Astrocyte (in vitro differentiated cells and primary cell): Measurements from ENCODE around the gene LANCL2. TPM values are rescaled to one million over a fixed set of nuclear protein-coding genes. Genes with fewer than 3 reads are reported as not detected.
"Not testable (repeated sequence)": the region's sequence is repeated elsewhere in the genome, so short reads cannot be mapped to it uniquely, and the experiment has no call there.

ENCODE experiments used
- DNase-seq: peaks from one replicate; pipeline ENCODE4 v3.0.0-alpha.2; 2010; ENCODE audit warnings: low read depth
- FAIRE-seq: peaks from 2 replicates; lab custom pipeline; 2011; peaks lifted over from hg19 to GRCh38; lab: Jason Lieb, UNC
- H2AFZ ChIP-seq: 2 replicates; pipeline ENCODE4 v1.6.0; 2012; ENCODE audit warnings: low read depth, low read length, inconsistent platforms
- H3K27ac ChIP-seq: 2 replicates; pipeline ENCODE4 v1.5.1; 2011; ENCODE audit warnings: low read depth, low read length, inconsistent platforms
- H3K27me3 ChIP-seq: 2 replicates; pipeline ENCODE4 v1.6.0; 2011; ENCODE audit warnings: low read length, inconsistent platforms; ENCODE audit not compliant: insufficient read depth
- H3K36me3 ChIP-seq: 2 replicates; pipeline ENCODE4 v1.5.1; 2011; ENCODE audit warnings: low read length, inconsistent platforms; ENCODE audit not compliant: insufficient read depth
- H3K4me1 ChIP-seq: 2 replicates; pipeline ENCODE4 v1.5.1; 2011; ENCODE audit warnings: low read length, inconsistent platforms; ENCODE audit not compliant: insufficient read depth
- H3K4me2 ChIP-seq: 2 replicates; pipeline ENCODE4 v1.6.0; 2012; ENCODE audit warnings: low read length, inconsistent platforms
- H3K4me3 ChIP-seq: 2 replicates; pipeline ENCODE4 v1.5.1; 2011; ENCODE audit warnings: low read depth, mild to moderate bottlenecking, low read length, inconsistent platforms; ENCODE audit not compliant: insufficient read depth
- H3K79me2 ChIP-seq: 2 replicates; pipeline ENCODE4 v1.6.0; 2012; ENCODE audit warnings: mild to moderate bottlenecking, low read length, inconsistent platforms; ENCODE audit not compliant: insufficient read depth
- H3K9ac ChIP-seq: 2 replicates; pipeline ENCODE4 v1.6.0; 2012; ENCODE audit warnings: mild to moderate bottlenecking, low read length, inconsistent platforms
- H3K9me3 ChIP-seq: 2 replicates; pipeline ENCODE4 v1.5.1; 2012; ENCODE audit warnings: low read depth, mild to moderate bottlenecking, low read length, inconsistent platforms; ENCODE audit not compliant: insufficient read depth
- H4K20me1 ChIP-seq: 2 replicates; pipeline ENCODE4 v1.6.0; 2012; ENCODE audit warnings: low read length, inconsistent platforms; ENCODE audit not compliant: insufficient read depth
- H3K27ac Mint-ChIP-seq: one replicate; pipeline ENCODE4 v1.8.0; 2021; ENCODE audit warnings: mild to moderate bottlenecking, mixed read lengths; ENCODE audit not compliant: unreplicated experiment
- H3K27me3 Mint-ChIP-seq: one replicate; pipeline ENCODE4 v1.8.0; 2021; ENCODE audit warnings: low read depth, mixed read lengths; ENCODE audit not compliant: unreplicated experiment
- H3K36me3 Mint-ChIP-seq: one replicate; pipeline ENCODE4 v1.8.0; 2021; ENCODE audit warnings: low read depth, mixed read lengths; ENCODE audit not compliant: unreplicated experiment
- H3K4me1 Mint-ChIP-seq: one replicate; pipeline ENCODE4 v1.8.0; 2021; ENCODE audit warnings: low read depth, mixed read lengths; ENCODE audit not compliant: unreplicated experiment
- H3K4me3 Mint-ChIP-seq: one replicate; pipeline ENCODE4 v1.8.0; 2021; ENCODE audit warnings: mild to moderate bottlenecking, moderate library complexity, mixed read lengths; ENCODE audit not compliant: unreplicated experiment
- H3K9me3 Mint-ChIP-seq: one replicate; pipeline ENCODE4 v1.8.0; 2021; ENCODE audit warnings: mild to moderate bottlenecking, mixed read lengths; ENCODE audit not compliant: unreplicated experiment
- EZH2 ChIP-seq: IDR thresholded peaks from 2 replicates; pipeline ENCODE4 v1.6.1; 2012; ENCODE audit warnings: mild to moderate bottlenecking, low read length, inconsistent platforms; ENCODE audit not compliant: insufficient read depth
- total RNA-seq: library from RNA; stranded (reverse); gene quantifications from 2 replicates; pipeline ENCODE4 v1.2.1, GENCODE V29; 2021
- TF ChIP-seq, protein P1 (sequence below): IDR thresholded peaks from 2 replicates; pipeline ENCODE4 v1.5.1; 2011; ENCODE audit warnings: low read depth, mild to moderate bottlenecking, inconsistent platforms, low read length, moderate library complexity; ENCODE audit not compliant: insufficient read depth

Gene LANCL2
- total RNA-seq, 1 donor from 2014 or later = 35.9 TPM

GRCh38 chr7:55415173-55415778 lies 50.1 kb downstream of the LANCL2 start:
- Histone ChIP-seq H3K79me2 (no peaks in the 10 kb centered on the region), H3K36me3 (no peaks in the 10 kb centered on the region), H3K9me3 (no peaks in the 10 kb centered on the region), H3K27me3 (no peaks in the 10 kb centered on the region), H3K4me3 (no peak overlapping the region), H3K9ac (no peak overlapping the region), H3K4me2 (no peak overlapping the region), H3K4me1 (no peaks in the 10 kb centered on the region), H2AFZ (no peak overlapping the region), H4K20me1 (no peaks in the 10 kb centered on the region), H3K27ac (no peak overlapping the region)
- Mint-ChIP-seq H3K27me3 (no peaks in the 10 kb centered on the region), H3K9me3 (no peaks in the 10 kb centered on the region), H3K36me3 (peaks cover 2% of the 10 kb centered on the region), H3K4me1 (peaks cover 3% of the 10 kb centered on the region), H3K27ac (no peak overlapping the region), H3K4me3 (no peak overlapping the region)
- FAIRE-seq = peak; percentile 70
- TF ChIP-seq, protein P1, sequence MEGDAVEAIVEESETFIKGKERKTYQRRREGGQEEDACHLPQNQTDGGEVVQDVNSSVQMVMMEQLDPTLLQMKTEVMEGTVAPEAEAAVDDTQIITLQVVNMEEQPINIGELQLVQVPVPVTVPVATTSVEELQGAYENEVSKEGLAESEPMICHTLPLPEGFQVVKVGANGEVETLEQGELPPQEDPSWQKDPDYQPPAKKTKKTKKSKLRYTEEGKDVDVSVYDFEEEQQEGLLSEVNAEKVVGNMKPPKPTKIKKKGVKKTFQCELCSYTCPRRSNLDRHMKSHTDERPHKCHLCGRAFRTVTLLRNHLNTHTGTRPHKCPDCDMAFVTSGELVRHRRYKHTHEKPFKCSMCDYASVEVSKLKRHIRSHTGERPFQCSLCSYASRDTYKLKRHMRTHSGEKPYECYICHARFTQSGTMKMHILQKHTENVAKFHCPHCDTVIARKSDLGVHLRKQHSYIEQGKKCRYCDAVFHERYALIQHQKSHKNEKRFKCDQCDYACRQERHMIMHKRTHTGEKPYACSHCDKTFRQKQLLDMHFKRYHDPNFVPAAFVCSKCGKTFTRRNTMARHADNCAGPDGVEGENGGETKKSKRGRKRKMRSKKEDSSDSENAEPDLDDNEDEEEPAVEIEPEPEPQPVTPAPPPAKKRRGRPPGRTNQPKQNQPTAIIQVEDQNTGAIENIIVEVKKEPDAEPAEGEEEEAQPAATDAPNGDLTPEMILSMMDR = peak; percentile 69
- TF ChIP-seq EZH2 = no peak
- peak; percentile 38 for DNase-seq

- not testable (repeated sequence) for H3K4me3 ChIP-seq, H3K27ac Mint-ChIP-seq, DNase-seq, H3K27ac ChIP-seq, H3K4me3 Mint-ChIP-seq, H3K36me3 Mint-ChIP-seq, H3K4me2 ChIP-seq, H3K4me1 ChIP-seq, H2AFZ ChIP-seq, H3K36me3 ChIP-seq, H3K79me2 ChIP-seq, H4K20me1 ChIP-seq, H3K9me3 Mint-ChIP-seq, H3K9ac ChIP-seq, H3K9me3 ChIP-seq, H3K4me1 Mint-ChIP-seq, H3K27me3 Mint-ChIP-seq, FAIRE-seq, H3K27me3 ChIP-seq
Observed at GRCh38 chr7:55417456-55417855, 52.3 kb downstream of the LANCL2 start.

DNA sequence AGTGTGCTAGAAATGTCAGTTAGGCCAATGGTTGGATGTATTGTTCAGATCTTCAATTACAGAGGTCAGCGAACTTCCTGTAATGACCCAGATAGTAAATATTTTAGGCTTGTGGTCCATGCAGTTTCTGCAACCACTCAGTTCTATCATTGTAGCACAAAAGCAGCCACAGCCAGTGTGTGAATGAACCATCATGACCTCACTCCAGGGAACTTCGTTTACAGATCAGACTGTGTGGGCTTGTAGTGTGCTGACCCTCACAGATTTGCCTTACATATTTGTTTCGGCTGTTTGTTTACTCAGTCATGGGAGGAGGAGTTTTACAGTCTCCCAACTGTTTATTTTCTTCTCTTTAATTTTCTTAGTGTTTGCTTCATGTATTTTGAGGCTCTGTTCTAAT lies 55.4 kb downstream of the LANCL2 start:
- no peak for TF ChIP-seq EZH2
- TF ChIP-seq, protein P1 = no peak
- H3K27me3 ChIP-seq = no peaks in the 10 kb centered on the region
- H3K36me3 ChIP-seq = peaks cover under 1% of the 10 kb centered on the region
- FAIRE-seq = no peak
- Mint-ChIP-seq H3K9me3 (no peaks in the 10 kb centered on the region), H3K27ac (peak overlapping the region; percentile 8), H3K27me3 (no peaks in the 10 kb centered on the region), H3K36me3 (no peaks in the 10 kb centered on the region), H3K4me1 (peaks cover 31% of the 10 kb centered on the region), H3K4me3 (no peak overlapping the region)
- H4K20me1 ChIP-seq = peaks cover 7% of the 10 kb centered on the region
- H3K9me3 ChIP-seq = no peaks in the 10 kb centered on the region
- H3K9ac ChIP-seq = no peak overlapping the region
- DNase-seq = peak; percentile 63
- H3K4me1 ChIP-seq = peaks cover 12% of the 10 kb centered on the region
- H3K4me2 ChIP-seq = no peak overlapping the region
- no peak overlapping the region for H3K4me3 ChIP-seq
- H2AFZ ChIP-seq = no peak overlapping the region
- no peaks in the 10 kb centered on the region for H3K79me2 ChIP-seq
- H3K27ac ChIP-seq = no peak overlapping the region
